Epithelial cell of esophagus (primary cell): ENCODE data around the gene GJC2.

Experiments
- DNase-seq: peaks from one replicate; pipeline ENCODE4 v3.0.0; 2010; ENCODE audit warnings: low read depth
- H3K4me3 ChIP-seq: 2 replicates; pipeline ENCODE4 v1.5.1; 2011; ENCODE audit warnings: mild to moderate bottlenecking, low read length, control low read depth
- CTCF ChIP-seq: IDR thresholded peaks from 2 replicates; pipeline ENCODE4 v1.5.1; 2011; ENCODE audit warnings: low read depth, mild to moderate bottlenecking, low read length, control low read depth, inconsistent platforms; ENCODE audit not compliant: insufficient read depth; ENCODE audit errors: missing control alignments

GJC2 gene

GRCh38 chr1:228104526-228105269, 45.0 kb upstream of the GJC2 start:
- H3K4me3 ChIP-seq: no peak overlapping the region
- no peak for DNase-seq

GRCh38 chr1:228105270-228105995, 44.3 kb upstream of the GJC2 start:
- H3K4me3 ChIP-seq: no peak overlapping the region
- no peak for TF ChIP-seq CTCF
- DNase-seq: no peak

More at GRCh38 chr1:228104526-228105269, 45.0 kb upstream of the GJC2 start:
- no peak for TF ChIP-seq CTCF

- no peak overlapping the region for H3K4me3 ChIP-seq
- TF ChIP-seq CTCF: no peak
- no peak for DNase-seq
These were observed 43.5 kb upstream of the GJC2 start for GRCh38 chr1:228105996-228106799.

DNA sequence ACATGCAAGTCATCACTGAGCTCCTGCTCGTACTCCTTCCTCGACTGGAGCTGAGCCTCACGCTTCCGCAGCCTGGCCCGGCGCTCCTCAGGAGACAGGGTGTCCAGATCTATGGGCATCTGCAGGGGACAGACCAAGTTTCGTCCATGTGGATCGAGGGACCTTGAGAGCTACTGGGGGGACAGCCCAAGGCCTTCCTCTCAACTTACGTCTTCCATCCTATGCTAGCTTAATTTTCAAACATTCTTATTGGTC, 43.0 kb upstream of the GJC2 start:
- DNase-seq: no peak
- no peak for TF ChIP-seq CTCF
- H3K4me3 ChIP-seq: no peak overlapping the region

GRCh38 chr1:228107636-228108035, 42.1 kb upstream of the GJC2 start:
- no peak for TF ChIP-seq CTCF
- no peak overlapping the region for H3K4me3 ChIP-seq
- DNase-seq: no peak

DNA sequence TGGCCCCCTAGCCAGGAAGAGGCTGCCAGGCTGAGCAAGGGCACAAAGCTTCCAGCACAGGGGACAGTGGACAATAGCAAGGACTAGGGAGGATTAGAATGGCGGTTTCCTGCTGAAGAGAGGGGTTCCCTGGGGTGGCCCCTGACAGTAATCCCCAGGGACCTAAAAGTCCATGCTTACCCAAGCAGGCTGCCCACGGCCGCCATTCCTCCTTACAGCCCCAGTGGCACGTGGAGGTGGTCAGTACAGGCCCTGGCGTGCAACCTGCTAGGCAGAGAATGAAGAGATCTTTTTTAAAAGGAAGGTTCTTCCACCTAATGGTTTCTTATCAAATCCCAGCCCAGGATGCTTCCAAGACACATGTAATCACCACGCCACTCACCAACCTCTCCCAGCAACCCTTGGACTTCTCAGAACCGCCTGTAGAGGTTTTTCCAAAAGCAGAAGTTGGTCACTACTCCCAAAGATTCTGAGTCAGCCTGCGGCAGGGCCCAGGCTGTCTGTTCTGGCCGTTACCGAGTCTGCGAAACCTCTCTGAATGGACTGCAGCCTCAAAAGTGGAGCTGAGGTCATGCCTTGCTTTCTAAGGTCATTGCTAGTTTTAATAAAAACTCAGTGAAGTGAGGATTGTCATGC, 41.6 kb upstream of the GJC2 start:
- no peak for TF ChIP-seq CTCF
- DNase-seq: no peak

More for the DNA sequence above, 41.6 kb upstream of the GJC2 start:
- peak overlapping the region; percentile 95 for H3K4me3 ChIP-seq
